ENCODE measurements around the gene SLC16A5. TPM values are rescaled to one million over a fixed set of nuclear protein-coding genes. Genes with fewer than 3 reads are reported as not detected.
A peak's percentile ranks its signal among the peaks of the same experiment; 100 is the strongest.

SLC16A5 gene
- total RNA-seq, 5 donors from 2014 or later (not counting 1 experiment from before 2014, with no cell fraction given) = 9.1 to 24.3 (median 16.8) TPM

- WGBS (ENCODE audit: insufficient coverage) = 95% methylated on average over 7 of the region's 7 CpGs
- DNase-seq = no peak
- ATAC-seq (replicated peaks in 1 of 4) = no peak
- peaks cover 13 to 53% of the 10 kb centered on the region in 2 experiments for H3K4me1 ChIP-seq (ENCODE audit: control insufficient read depth in 1 of 2, extremely low read depth in 1 of 2, insufficient read depth in 2 of 2, low read length in 2 of 2)
- Mint-ChIP-seq H3K9me3 (no peaks in the 10 kb centered on the region), H3K36me3 (peaks cover 7% of the 10 kb centered on the region), H3K4me3 (peak overlapping the region; percentile 29 to 83 (median 59)), H3K27me3 (no peaks in the 10 kb centered on the region), H3K4me1 (peaks cover 46 to 48% (median 47%) of the 10 kb centered on the region in 3 donors), H3K27ac (peak overlapping the region; percentile 63 to 82)
- no peak overlapping the region for H3K4me3 ChIP-seq (ENCODE audit: control insufficient read depth in 1 of 2, extremely low read depth in 1 of 2, low read length in 1 of 2)
- ChIA-PET POLR2A (interaction anchor here in 1 of 2 donors (0.6 kb wide), 1 partner anchor 150 kb away, joined by 4 read pairs; no protein-coding TSS in a partner anchor), CTCF (interaction anchor here (0.5 to 4.0 kb wide), 9 partner anchors 8 to 300 kb away, joined by 3 to 26 read pairs (median 4); no protein-coding TSS in a partner anchor)
- no peaks in the 10 kb centered on the region for H3K9me3 ChIP-seq
- peaks cover 4% of the 10 kb centered on the region in 2 donors for H3K36me3 ChIP-seq (ENCODE audit: control insufficient read depth in 2 of 2, extremely low read depth in 1 of 2, insufficient read depth in 1 of 2, low read length in 1 of 2)
- H3K27ac ChIP-seq (ENCODE audit: low read length) = no peak overlapping the region
- H3K27me3 ChIP-seq (replicated peaks in 1 of 2; ENCODE audit: control insufficient read depth in 2 of 2, extremely low read depth in 1 of 2, insufficient read depth in 2 of 2, low read length in 1 of 2) = no peaks in the 10 kb centered on the region
Measured at GRCh38 chr17:75111777-75112335, 24.1 kb downstream of the SLC16A5 start.

DNA sequence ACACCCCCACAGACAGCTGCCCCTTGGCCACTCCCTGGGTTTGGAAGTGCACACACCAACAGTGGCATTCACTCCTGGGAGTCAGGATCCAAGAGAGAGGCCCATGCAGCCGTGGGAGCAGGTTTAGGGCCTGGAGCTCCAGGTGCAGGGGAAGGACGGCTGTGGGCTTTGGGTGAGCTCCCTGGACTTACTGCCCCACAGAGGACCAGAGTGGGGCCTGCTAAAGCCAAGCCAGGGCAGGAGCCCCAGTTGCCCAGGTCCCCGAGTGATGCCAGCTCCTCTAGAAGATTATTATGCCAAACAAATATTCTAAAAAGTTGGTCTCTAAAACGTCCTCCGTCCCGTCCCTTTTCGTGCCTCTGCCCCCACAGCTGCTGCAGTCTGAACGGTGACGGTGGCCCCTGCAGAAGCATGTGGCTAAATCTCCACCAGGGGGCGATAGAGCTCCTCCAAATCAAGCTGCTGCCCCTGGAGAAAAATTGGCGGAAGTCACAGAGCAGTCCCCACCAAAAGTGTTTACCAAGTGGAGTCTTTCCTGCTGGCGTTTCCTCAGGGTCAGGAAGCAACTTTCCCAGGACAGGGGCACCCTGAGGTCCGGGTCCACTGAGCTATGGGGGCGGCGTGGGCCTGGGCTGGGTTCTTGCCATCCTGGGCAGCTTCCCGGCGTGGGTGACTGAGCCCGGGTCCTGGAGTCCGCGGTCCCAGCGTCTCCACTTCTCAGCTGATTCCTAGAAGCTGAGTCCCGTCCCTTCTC, 26.2 kb downstream of the SLC16A5 start:
- no peaks in the 10 kb centered on the region for H3K9me3 ChIP-seq
- H3K4me1 Mint-ChIP-seq = peaks cover 38 to 50% (median 43%) of the 10 kb centered on the region in 3 donors
- H3K4me3 ChIP-seq (ENCODE audit: control insufficient read depth in 1 of 2, extremely low read depth in 1 of 2, low read length in 1 of 2) = peak overlapping the region; percentile 65 to 78
- peaks cover 16% of the 10 kb centered on the region for H3K36me3 Mint-ChIP-seq
- no peaks in the 10 kb centered on the region for H3K27me3 Mint-ChIP-seq
- ATAC-seq (replicated peaks in 1 of 4) = peak; percentile 69 to 72 (median 71)
- H3K9me3 Mint-ChIP-seq = no peaks in the 10 kb centered on the region
- DNase-seq = peak; percentile 68 to 96 (median 86)
- H3K4me1 ChIP-seq (ENCODE audit: control insufficient read depth in 1 of 2, extremely low read depth in 1 of 2, insufficient read depth in 2 of 2, low read length in 2 of 2) = peaks cover 13 to 48% of the 10 kb centered on the region in 2 experiments
- no peaks in the 10 kb centered on the region for H3K27me3 ChIP-seq (replicated peaks in 1 of 2; ENCODE audit: control insufficient read depth in 2 of 2, extremely low read depth in 1 of 2, insufficient read depth in 2 of 2, low read length in 1 of 2)
- CTCF ChIA-PET = interaction anchor here (0.5 to 4.5 kb wide), 41 partner anchors 8 to 740 kb away, joined by 3 to 78 read pairs (median 5); partner anchors contain the start of genes MIF4GD (in 2 of the 2), NT5C (in 2 of the 2), JPT1 (in 1 of the 2) and MRPL58 (in 1 of the 2)
- 4% methylated on average over 21 of the region's 22 CpGs for WGBS (ENCODE audit: insufficient coverage)
- peaks cover 4 to 16% of the 10 kb centered on the region in 2 donors for H3K36me3 ChIP-seq (ENCODE audit: control insufficient read depth in 2 of 2, extremely low read depth in 1 of 2, insufficient read depth in 1 of 2, low read length in 1 of 2)
- H3K27ac ChIP-seq (ENCODE audit: low read length) = peak overlapping the region; percentile 72
- peak overlapping the region; percentile 89 to 95 for H3K27ac Mint-ChIP-seq
- peak overlapping the region; percentile 80 to 88 (median 87) for H3K4me3 Mint-ChIP-seq
- POLR2A ChIA-PET = interaction anchor here (0.5 to 1.0 kb wide), 6 partner anchors 18 to 266 kb away, joined by 3 to 5 read pairs (median 3); no protein-coding TSS in a partner anchor

DNA sequence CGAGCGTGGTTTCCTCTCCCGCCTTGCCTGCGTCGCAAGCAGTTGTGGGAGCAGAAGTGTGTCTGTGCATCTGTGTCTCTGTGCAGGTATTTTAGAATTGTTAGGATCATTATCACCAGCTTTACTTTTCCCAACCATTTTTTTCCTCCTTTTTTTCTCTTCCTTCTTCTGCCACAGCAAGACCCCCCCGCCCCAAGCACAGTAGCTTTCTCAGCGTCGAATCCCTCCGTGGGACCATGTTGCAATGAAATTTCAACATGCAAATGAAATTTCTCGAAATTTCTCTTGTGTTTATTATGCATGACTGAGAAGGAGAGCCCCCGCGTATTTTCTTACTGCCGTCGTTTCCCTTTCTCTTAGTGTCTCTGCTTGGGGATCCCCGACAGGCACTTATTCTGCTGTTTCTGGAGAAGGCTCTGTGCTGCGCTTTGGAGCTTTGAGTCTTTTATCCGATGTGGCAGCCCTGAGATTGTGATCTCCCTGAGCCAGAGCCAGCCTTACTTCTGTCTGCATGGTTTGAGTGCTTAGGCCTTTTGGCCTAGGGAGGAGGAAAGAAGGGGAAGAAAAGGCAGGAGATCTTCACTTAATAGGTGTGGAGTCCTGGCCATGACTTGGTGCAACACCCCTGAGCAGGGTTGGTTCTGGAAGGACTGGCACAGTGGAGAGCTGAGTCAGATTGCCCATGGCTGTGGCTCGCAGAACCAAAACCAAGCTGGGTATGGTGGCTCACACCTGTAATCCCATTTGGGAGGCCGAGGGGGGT, 27.0 kb downstream of the SLC16A5 start:
- Histone ChIP-seq H3K4me3 (ENCODE audit: control insufficient read depth in 1 of 2, extremely low read depth in 1 of 2, low read length in 1 of 2) (peak overlapping the region; percentile 65 to 78), H3K4me1 (ENCODE audit: control insufficient read depth in 1 of 2, extremely low read depth in 1 of 2, insufficient read depth in 2 of 2, low read length in 2 of 2) (peaks cover 10 to 43% of the 10 kb centered on the region in 2 experiments)

GRCh38 chr17:75115555-75115954, 27.8 kb downstream of the SLC16A5 start:
- H3K4me3 ChIP-seq (ENCODE audit: control insufficient read depth in 1 of 2, extremely low read depth in 1 of 2, low read length in 1 of 2) = no peak overlapping the region
- H3K9me3 Mint-ChIP-seq = no peaks in the 10 kb centered on the region
- peaks cover 22% of the 10 kb centered on the region for H3K36me3 Mint-ChIP-seq
- DNase-seq (no peak), ATAC-seq (replicated peaks in 1 of 4) (no peak)
- no peak overlapping the region for H3K27ac Mint-ChIP-seq
- no peak overlapping the region for H3K27ac ChIP-seq (ENCODE audit: low read length)
- peaks cover 33 to 48% (median 40%) of the 10 kb centered on the region in 3 donors for H3K4me1 Mint-ChIP-seq
- no peaks in the 10 kb centered on the region for H3K9me3 ChIP-seq
- ChIA-PET POLR2A (no interaction called here), CTCF (interaction anchor here (0.6 to 4.5 kb wide), 8 partner anchors 16 to 296 kb away, joined by 3 to 78 read pairs (median 8); partner anchors contain the start of genes MRPL58 (in 1 of the 2) and NT5C (in 1 of the 2))
- peaks cover 4 to 23% of the 10 kb centered on the region in 2 donors for H3K36me3 ChIP-seq (ENCODE audit: control insufficient read depth in 2 of 2, extremely low read depth in 1 of 2, insufficient read depth in 1 of 2, low read length in 1 of 2)
- H3K4me1 ChIP-seq (ENCODE audit: control insufficient read depth in 1 of 2, extremely low read depth in 1 of 2, insufficient read depth in 2 of 2, low read length in 2 of 2) = peaks cover 10 to 38% of the 10 kb centered on the region in 2 experiments
- no peaks in the 10 kb centered on the region for H3K27me3 Mint-ChIP-seq
- peak overlapping the region in 2 of 3 donors; percentile 9 to 80 for H3K4me3 Mint-ChIP-seq
- no peaks in the 10 kb centered on the region for H3K27me3 ChIP-seq (replicated peaks in 1 of 2; ENCODE audit: control insufficient read depth in 2 of 2, extremely low read depth in 1 of 2, insufficient read depth in 2 of 2, low read length in 1 of 2)

More for the DNA sequence above, 27.0 kb downstream of the SLC16A5 start:
- H3K27ac Mint-ChIP-seq = peak overlapping the region; percentile 89 to 95
- POLR2A ChIA-PET = interaction anchor here (0.6 to 1.0 kb wide), 6 partner anchors 53 to 126 kb away, joined by 3 to 11 read pairs (median 3); no protein-coding TSS in a partner anchor
- ATAC-seq (replicated peaks in 1 of 4) = no peak
- Histone ChIP-seq H3K36me3 (ENCODE audit: control insufficient read depth in 2 of 2, extremely low read depth in 1 of 2, insufficient read depth in 1 of 2, low read length in 1 of 2) (peaks cover 4 to 19% of the 10 kb centered on the region in 2 donors), H3K27me3 (replicated peaks in 1 of 2; ENCODE audit: control insufficient read depth in 2 of 2, extremely low read depth in 1 of 2, insufficient read depth in 2 of 2, low read length in 1 of 2) (no peaks in the 10 kb centered on the region), H3K9me3 (no peaks in the 10 kb centered on the region), H3K27ac (ENCODE audit: low read length) (peak overlapping the region; percentile 72)
- peaks cover 37 to 49% (median 43%) of the 10 kb centered on the region in 3 donors for H3K4me1 Mint-ChIP-seq
- 35% methylated on average over 8 of the region's 19 CpGs for WGBS (ENCODE audit: insufficient coverage)
- no peaks in the 10 kb centered on the region for H3K27me3 Mint-ChIP-seq
- H3K36me3 Mint-ChIP-seq = peaks cover 18% of the 10 kb centered on the region
- peak in 1 of 35 experiments; percentile 10 for DNase-seq
- H3K4me3 Mint-ChIP-seq = peak overlapping the region; percentile 80 to 88 (median 87)
- CTCF ChIA-PET = interaction anchor here (0.5 to 4.5 kb wide), 40 partner anchors 8 to 739 kb away, joined by 3 to 78 read pairs (median 6); partner anchors contain the start of genes MIF4GD (in 2 of the 2), NT5C (in 2 of the 2), JPT1 (in 1 of the 2) and MRPL58 (in 1 of the 2)
- H3K9me3 Mint-ChIP-seq = no peaks in the 10 kb centered on the region

- ChIA-PET CTCF (interaction anchor here (0.6 to 4.5 kb wide), 4 partner anchors 15 to 86 kb away, joined by 3 to 78 read pairs (median 4); partner anchors contain the start of gene NT5C (in 1 of the 2)), POLR2A (no interaction called here)
- H3K9me3 Mint-ChIP-seq = no peaks in the 10 kb centered on the region
- no peak for ATAC-seq (replicated peaks in 1 of 4)
- no peak overlapping the region for H3K27ac Mint-ChIP-seq
- H3K27me3 Mint-ChIP-seq = no peaks in the 10 kb centered on the region
- Histone ChIP-seq H3K9me3 (no peaks in the 10 kb centered on the region), H3K27ac (ENCODE audit: low read length) (no peak overlapping the region), H3K36me3 (ENCODE audit: control insufficient read depth in 2 of 2, extremely low read depth in 1 of 2, insufficient read depth in 1 of 2, low read length in 1 of 2) (peaks cover 4 to 28% of the 10 kb centered on the region in 2 donors), H3K4me3 (ENCODE audit: control insufficient read depth in 1 of 2, extremely low read depth in 1 of 2, low read length in 1 of 2) (no peak overlapping the region), H3K4me1 (ENCODE audit: control insufficient read depth in 1 of 2, extremely low read depth in 1 of 2, insufficient read depth in 2 of 2, low read length in 2 of 2) (peaks cover 6 to 26% of the 10 kb centered on the region in 2 experiments), H3K27me3 (replicated peaks in 1 of 2; ENCODE audit: control insufficient read depth in 2 of 2, extremely low read depth in 1 of 2, insufficient read depth in 2 of 2, low read length in 1 of 2) (no peaks in the 10 kb centered on the region)
- peaks cover 21 to 38% (median 31%) of the 10 kb centered on the region in 3 donors for H3K4me1 Mint-ChIP-seq
- H3K4me3 Mint-ChIP-seq = no peak overlapping the region
- peaks cover 28% of the 10 kb centered on the region for H3K36me3 Mint-ChIP-seq
- WGBS (ENCODE audit: insufficient coverage) = 95% methylated on average over 5 of the region's 9 CpGs
- no peak for DNase-seq
Measured at GRCh38 chr17:75116737-75117136, 29.0 kb downstream of the SLC16A5 start.
